Fibroblast of lung (primary cell): ENCODE measurements around the gene FIBCD1. TPM values are rescaled to one million over a fixed set of nuclear protein-coding genes. Genes with fewer than 3 reads are reported as not detected.

Experiments
- DNase-seq, 2 donors: peaks; one replicate each; pipeline versions ENCODE4 v3.0.0 to v3.0.0-alpha.2; 2010; ENCODE audit warnings: low read depth in 2 of 2
- H2AFZ ChIP-seq: 2 replicates; pipeline ENCODE4 v1.5.1; 2012; ENCODE audit warnings: low read length, control low read depth, inconsistent platforms
- H3K27ac ChIP-seq: 2 replicates; pipeline ENCODE4 v1.5.1; 2011; ENCODE audit warnings: low read length, control low read depth; ENCODE audit not compliant: insufficient read depth
- H3K27me3 ChIP-seq: 2 replicates; pipeline ENCODE4 v1.5.1; 2011; ENCODE audit warnings: mild to moderate bottlenecking, low read length; ENCODE audit not compliant: control insufficient read depth, insufficient read depth
- H3K36me3 ChIP-seq: 2 replicates; pipeline ENCODE4 v1.5.1; 2011; ENCODE audit warnings: low read length; ENCODE audit not compliant: control insufficient read depth, insufficient read depth
- H3K4me1 ChIP-seq: 2 replicates; pipeline ENCODE4 v1.5.1; 2011; ENCODE audit warnings: low read length; ENCODE audit not compliant: control insufficient read depth, insufficient read depth; ENCODE audit errors: extremely low read depth
- H3K4me2 ChIP-seq: 2 replicates; pipeline ENCODE4 v1.5.1; 2011; ENCODE audit warnings: low read length, control low read depth; ENCODE audit not compliant: insufficient read depth; ENCODE audit errors: extremely low read depth
- H3K4me3 ChIP-seq, 4 experiments: fragments of 200-600 bp in 1 of 4; sonication (generic) in 1 of 4; replicated peaks in 1 of 4; 2 replicates each; pipeline ENCODE4 v1.5.1; 2011 to 2016; ENCODE audit warnings: low read length in 4 of 4, low read depth in 3 of 4, mild to moderate bottlenecking in 3 of 4, control low read depth in 2 of 4, inconsistent platforms in 1 of 4, mixed read lengths in 1 of 4; ENCODE audit not compliant: insufficient read depth in 1 of 4; ENCODE audit errors: control extremely low read depth in 1 of 4
- H3K79me2 ChIP-seq: 2 replicates; pipeline ENCODE4 v1.5.1; 2012; ENCODE audit warnings: mild to moderate bottlenecking, low read length, inconsistent platforms; ENCODE audit not compliant: control insufficient read depth, insufficient read depth
- H3K9ac ChIP-seq: 2 replicates; pipeline ENCODE4 v1.5.1; 2011; ENCODE audit warnings: mild to moderate bottlenecking, low read length, control low read depth; ENCODE audit not compliant: insufficient read depth
- H3K9me3 ChIP-seq: 2 replicates; pipeline ENCODE4 v1.5.1; 2012; ENCODE audit warnings: low read depth, low read length; ENCODE audit not compliant: control insufficient read depth, insufficient read depth
- H4K20me1 ChIP-seq: 2 replicates; pipeline ENCODE4 v1.5.1; 2011; ENCODE audit warnings: low read length; ENCODE audit not compliant: control insufficient read depth, insufficient read depth; ENCODE audit errors: extremely low read depth
- EZH2 ChIP-seq: IDR thresholded peaks from 2 replicates; pipeline ENCODE4 v1.5.1; 2012; ENCODE audit warnings: low read length, control low read depth, mild to moderate bottlenecking; ENCODE audit errors: missing control alignments
- polyA plus RNA-seq, 2 donors: library from polyadenylated mRNA; depleted of rRNA in 1 of 2; stranded (reverse) in 1 of 2; unstranded in 1 of 2; fragments of >200 nt; gene quantifications; 2 replicates each; pipeline ENCODE4 v1.2.1, GENCODE V29; 2011 to 2012; ENCODE audit warnings: missing spikeins in 1 of 2
- total RNA-seq: library from RNA; depleted of rRNA; stranded (reverse); fragments of >200 nt; gene quantifications from 2 replicates; pipeline ENCODE4 v1.2.1, GENCODE V29; 2014
- TF ChIP-seq, protein P1 (sequence below), 2 donors: IDR thresholded peaks in 1 of 2; conservative IDR thresholded peaks in 1 of 2; 1 replicate in 1 of 2; 2 replicates in 1 of 2; pipeline ENCODE4 v1.5.1; 2011 to 2012; ENCODE audit warnings: low read length in 2 of 2, control low read depth in 1 of 2, inconsistent platforms in 1 of 2, low read depth in 1 of 2, mild to moderate bottlenecking in 1 of 2

The FIBCD1 gene
- total and polyA plus RNA-seq, 2 donors (not counting 1 experiment from before 2014, with no cell fraction given), result 7.3 to 28.0 TPM

DNA sequence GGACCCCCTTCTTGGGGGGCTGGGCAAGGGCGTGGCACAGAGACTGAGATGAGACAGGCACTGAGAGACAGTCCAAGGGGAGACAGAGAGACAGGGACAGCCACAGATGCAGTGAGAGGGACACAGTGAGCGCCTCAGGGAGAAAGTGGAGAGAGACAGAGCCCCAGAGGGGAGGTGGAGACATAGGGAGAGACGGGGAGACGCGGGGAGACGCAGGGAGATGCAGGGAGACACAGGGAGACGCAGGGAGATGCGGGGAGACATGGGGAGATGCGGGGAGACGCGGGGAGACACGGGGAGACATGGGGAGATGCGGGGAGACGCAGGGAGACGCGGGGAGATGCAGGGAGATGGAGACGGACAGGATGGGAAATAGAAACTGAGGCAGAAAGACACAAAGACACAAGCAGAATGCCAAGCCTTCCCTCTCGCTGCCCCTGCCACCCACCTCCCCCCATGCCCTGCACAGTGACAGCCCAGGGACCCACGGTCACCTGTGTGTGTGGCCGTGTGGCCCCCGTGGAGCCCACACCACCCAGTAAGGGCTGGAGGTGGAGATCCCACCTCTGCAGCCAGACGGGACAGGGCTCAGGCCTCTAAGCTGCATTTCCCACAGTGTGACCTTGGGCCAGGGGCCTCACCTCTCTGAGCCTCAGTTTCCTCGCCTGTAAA lies 8.8 kb downstream of the FIBCD1 start:
- no peaks in the 10 kb centered on the region for H4K20me1 ChIP-seq
- H3K27ac ChIP-seq, result no peak overlapping the region
- no peak overlapping the region for H3K9ac ChIP-seq
- H3K4me1 ChIP-seq, result peaks cover 42% of the 10 kb centered on the region
- H3K27me3 ChIP-seq, result no peaks in the 10 kb centered on the region
- DNase-seq, result no peak
- TF ChIP-seq, protein P1, sequence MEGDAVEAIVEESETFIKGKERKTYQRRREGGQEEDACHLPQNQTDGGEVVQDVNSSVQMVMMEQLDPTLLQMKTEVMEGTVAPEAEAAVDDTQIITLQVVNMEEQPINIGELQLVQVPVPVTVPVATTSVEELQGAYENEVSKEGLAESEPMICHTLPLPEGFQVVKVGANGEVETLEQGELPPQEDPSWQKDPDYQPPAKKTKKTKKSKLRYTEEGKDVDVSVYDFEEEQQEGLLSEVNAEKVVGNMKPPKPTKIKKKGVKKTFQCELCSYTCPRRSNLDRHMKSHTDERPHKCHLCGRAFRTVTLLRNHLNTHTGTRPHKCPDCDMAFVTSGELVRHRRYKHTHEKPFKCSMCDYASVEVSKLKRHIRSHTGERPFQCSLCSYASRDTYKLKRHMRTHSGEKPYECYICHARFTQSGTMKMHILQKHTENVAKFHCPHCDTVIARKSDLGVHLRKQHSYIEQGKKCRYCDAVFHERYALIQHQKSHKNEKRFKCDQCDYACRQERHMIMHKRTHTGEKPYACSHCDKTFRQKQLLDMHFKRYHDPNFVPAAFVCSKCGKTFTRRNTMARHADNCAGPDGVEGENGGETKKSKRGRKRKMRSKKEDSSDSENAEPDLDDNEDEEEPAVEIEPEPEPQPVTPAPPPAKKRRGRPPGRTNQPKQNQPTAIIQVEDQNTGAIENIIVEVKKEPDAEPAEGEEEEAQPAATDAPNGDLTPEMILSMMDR (conservative IDR thresholded peaks at IDR 0.05 in 1 of 2, IDR thresholded peaks at IDR 0.05 in 1 of 2; ENCODE audit: low read depth in 1 of 2, low read length in 2 of 2), result no peak
- no peak for TF ChIP-seq EZH2
- H2AFZ ChIP-seq, result no peak overlapping the region
- H3K4me3 ChIP-seq, result no peak overlapping the region
- no peaks in the 10 kb centered on the region for H3K36me3 ChIP-seq
- no peaks in the 10 kb centered on the region for H3K9me3 ChIP-seq
- H3K4me2 ChIP-seq, result no peak overlapping the region
- no peaks in the 10 kb centered on the region for H3K79me2 ChIP-seq

DNA sequence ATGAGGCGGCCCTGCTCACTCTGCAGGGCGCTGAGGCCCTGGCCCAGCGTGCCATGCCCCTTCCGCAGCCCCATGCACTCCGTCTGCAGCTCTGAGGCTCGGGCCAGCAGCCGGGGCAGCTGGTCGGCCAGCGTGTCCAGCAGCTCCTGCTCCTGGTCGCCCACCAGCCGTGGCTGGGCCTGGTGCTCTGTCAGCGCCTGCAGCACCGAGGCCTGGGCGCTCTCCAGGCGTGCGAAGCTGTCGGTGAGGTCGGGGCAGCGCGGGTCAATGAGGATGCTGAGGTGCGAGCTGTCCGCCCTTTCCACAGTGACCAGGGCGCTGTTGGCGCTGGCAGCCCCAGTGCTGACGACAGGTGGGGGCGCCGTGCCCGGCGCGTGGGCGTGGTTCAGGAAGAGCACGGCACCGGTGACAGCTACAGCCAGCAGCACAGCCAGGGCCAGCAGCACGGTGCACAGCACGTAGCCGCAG lies 9.4 kb downstream of the FIBCD1 start:
- Histone ChIP-seq H2AFZ (no peak overlapping the region), H3K27ac (no peak overlapping the region), H3K9me3 (no peaks in the 10 kb centered on the region), H3K36me3 (no peaks in the 10 kb centered on the region), H3K4me1 (peaks cover 39% of the 10 kb centered on the region), H3K9ac (no peak overlapping the region), H3K79me2 (no peaks in the 10 kb centered on the region), H4K20me1 (no peaks in the 10 kb centered on the region), H3K27me3 (no peaks in the 10 kb centered on the region), H3K4me3 (no peak overlapping the region), H3K4me2 (no peak overlapping the region)
- DNase-seq, result no peak
- TF ChIP-seq, protein P1 (conservative IDR thresholded peaks at IDR 0.05 in 1 of 2, IDR thresholded peaks at IDR 0.05 in 1 of 2; ENCODE audit: low read depth in 1 of 2, low read length in 2 of 2), result no peak
- TF ChIP-seq EZH2, result no peak

DNA sequence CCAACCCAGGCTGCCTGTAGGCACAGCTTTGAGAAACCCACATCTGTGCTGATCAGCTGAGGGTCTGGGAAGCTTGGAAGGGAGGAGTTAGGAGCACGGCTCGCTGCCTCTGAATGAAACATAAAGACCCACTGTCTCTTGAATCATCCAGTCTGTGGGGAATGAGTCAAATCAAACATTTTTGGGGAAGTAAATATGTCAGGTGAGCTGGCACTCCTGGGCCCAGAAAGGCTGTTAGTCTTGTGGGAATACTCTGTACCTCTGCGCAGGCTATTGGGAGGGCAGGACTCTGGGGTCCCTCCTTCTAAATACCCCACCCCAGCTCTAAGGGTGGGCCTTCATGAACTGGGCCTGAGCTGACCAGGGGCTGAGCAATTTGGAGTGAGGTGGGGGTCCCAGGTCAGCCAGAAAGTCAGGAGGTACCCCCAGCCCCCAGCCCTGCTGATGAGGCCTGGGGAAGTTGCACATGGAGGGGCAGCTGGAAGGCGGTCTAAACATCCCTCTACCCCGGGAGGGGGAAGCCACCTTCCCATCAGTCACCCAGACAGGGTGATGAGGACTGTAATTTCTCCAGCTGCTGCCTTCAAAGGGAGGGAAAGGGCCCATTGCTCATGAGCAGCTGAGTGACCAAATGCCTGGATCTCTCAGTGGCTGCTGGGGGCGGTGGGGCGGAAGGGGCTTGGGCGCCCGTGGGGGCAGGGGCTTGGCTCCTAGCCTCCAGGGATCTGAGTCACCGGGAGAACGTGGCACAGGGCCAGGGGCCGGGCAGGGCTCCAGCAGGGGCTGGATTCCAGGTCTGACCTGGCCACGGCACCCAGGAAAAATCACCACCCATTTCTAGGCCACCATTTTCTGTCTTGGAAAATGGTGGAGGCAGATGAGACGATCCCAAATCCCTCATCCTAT lies 10.8 kb downstream of the FIBCD1 start:
- Histone ChIP-seq H4K20me1 (no peaks in the 10 kb centered on the region), H2AFZ (no peak overlapping the region), H3K27ac (no peak overlapping the region), H3K27me3 (no peaks in the 10 kb centered on the region), H3K4me3 (no peak overlapping the region), H3K9ac (no peak overlapping the region), H3K36me3 (peaks cover 3% of the 10 kb centered on the region), H3K9me3 (no peaks in the 10 kb centered on the region), H3K4me2 (no peak overlapping the region), H3K4me1 (peaks cover 30% of the 10 kb centered on the region), H3K79me2 (no peaks in the 10 kb centered on the region)
- DNase-seq, result peak; percentile 62 to 82
- TF ChIP-seq EZH2, result no peak
- TF ChIP-seq, protein P1 (conservative IDR thresholded peaks at IDR 0.05 in 1 of 2, IDR thresholded peaks at IDR 0.05 in 1 of 2; ENCODE audit: low read depth in 1 of 2, low read length in 2 of 2), result no peak
